Measurements from ENCODE around the gene NHSL1.

NHSL1 gene

GRCh38 chr6:138500045-138500665 is 861 bp upstream of the NHSL1 start:
- DNase-seq (ENCODE audit: low read depth in 2 of 3, low spot score in 1 of 3) = no peak

- no peak for DNase-seq (ENCODE audit: low read depth in 2 of 3, low spot score in 1 of 3)
Measured at GRCh38 chr6:138498629-138499302, 528 bp downstream of the NHSL1 start.

GRCh38 chr6:138497286-138497685 is 2.0 kb downstream of the NHSL1 start:
- DNase-seq (ENCODE audit: low read depth in 2 of 3, low spot score in 1 of 3) = no peak

- DNase-seq (ENCODE audit: low read depth in 2 of 3, low spot score in 1 of 3) = no peak
Measured at GRCh38 chr6:138494312-138494711, 5.0 kb downstream of the NHSL1 start.

- no peak for DNase-seq (ENCODE audit: low read depth in 2 of 3, low spot score in 1 of 3)
Measured at GRCh38 chr6:138493413-138493812, 5.9 kb downstream of the NHSL1 start.

GRCh38 chr6:138492871-138493270 is 6.4 kb downstream of the NHSL1 start:
- no peak for DNase-seq (ENCODE audit: low read depth in 2 of 3, low spot score in 1 of 3)

- DNase-seq (ENCODE audit: low read depth in 2 of 3, low spot score in 1 of 3) = no peak
Measured at GRCh38 chr6:138492113-138492512, 7.2 kb downstream of the NHSL1 start.

- no peak for DNase-seq (ENCODE audit: low read depth in 2 of 3, low spot score in 1 of 3)
Measured at GRCh38 chr6:138491017-138491416, 8.3 kb downstream of the NHSL1 start.

- no peak for DNase-seq (ENCODE audit: low read depth in 2 of 3, low spot score in 1 of 3)
Measured at GRCh38 chr6:138489846-138490245, 9.4 kb downstream of the NHSL1 start.

- DNase-seq (ENCODE audit: low read depth in 2 of 3, low spot score in 1 of 3) = no peak
Measured at GRCh38 chr6:138487102-138487604, 12.1 kb downstream of the NHSL1 start.

- DNase-seq (ENCODE audit: low read depth in 2 of 3, low spot score in 1 of 3) = no peak
Measured at GRCh38 chr6:138486249-138487101, 12.8 kb downstream of the NHSL1 start.

GRCh38 chr6:138485586-138486248 is 13.6 kb downstream of the NHSL1 start:
- DNase-seq (ENCODE audit: low read depth in 2 of 3, low spot score in 1 of 3) = no peak

GRCh38 chr6:138485005-138485545 is 14.2 kb downstream of the NHSL1 start:
- no peak for DNase-seq (ENCODE audit: low read depth in 2 of 3, low spot score in 1 of 3)

GRCh38 chr6:138484018-138484731 is 15.1 kb downstream of the NHSL1 start:
- no peak for DNase-seq (ENCODE audit: low read depth in 2 of 3, low spot score in 1 of 3)

- no peak for DNase-seq (ENCODE audit: low read depth in 2 of 3, low spot score in 1 of 3)
Measured at GRCh38 chr6:138482816-138483215, 16.5 kb downstream of the NHSL1 start.

- no peak for DNase-seq (ENCODE audit: low read depth in 2 of 3, low spot score in 1 of 3)
Measured at GRCh38 chr6:138480279-138480949, 18.9 kb downstream of the NHSL1 start.

- DNase-seq (ENCODE audit: low read depth in 2 of 3, low spot score in 1 of 3) = no peak
Measured at GRCh38 chr6:138477913-138478539, 21.3 kb downstream of the NHSL1 start.

GRCh38 chr6:138476116-138476515 is 23.2 kb downstream of the NHSL1 start:
- no peak for DNase-seq (ENCODE audit: low read depth in 2 of 3, low spot score in 1 of 3)

GRCh38 chr6:138473144-138473543 is 26.1 kb downstream of the NHSL1 start:
- DNase-seq (ENCODE audit: low read depth in 2 of 3, low spot score in 1 of 3) = no peak
